GM18858 (cell line): Measurements from ENCODE around the gene MCM3.
A peak's percentile ranks its signal among the peaks of the same experiment; 100 is the strongest.

Source experiments
- ATAC-seq: cut with Tn5 transposase; IDR thresholded peaks from one replicate; pipeline ENCODE4 v1.9.1; 2021; ENCODE audit not compliant: unreplicated experiment

The MCM3 gene

DNA sequence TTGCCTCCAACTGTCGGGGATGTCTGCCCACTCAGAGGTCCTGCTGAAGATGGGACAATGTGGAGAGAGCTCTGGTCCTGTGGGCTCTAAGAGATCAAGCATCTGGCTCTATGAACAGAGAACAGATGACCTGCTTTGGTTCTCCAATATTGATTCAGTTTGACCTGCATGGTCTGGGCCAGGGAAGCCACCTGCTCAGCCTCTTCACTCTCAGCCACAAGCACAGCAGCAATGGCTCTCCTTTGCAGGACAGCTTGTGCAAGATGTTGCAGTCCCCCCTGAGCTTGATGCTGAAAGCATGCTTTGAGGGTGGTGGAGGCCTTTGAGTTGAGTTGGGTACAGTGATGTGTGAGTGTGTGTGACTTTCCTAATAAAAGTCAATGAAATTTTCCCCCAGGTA is 18.6 kb upstream of the MCM3 start:
- ATAC-seq = no peak

- ATAC-seq = no peak
Measured at GRCh38 chr6:52301326-52301725, 16.8 kb upstream of the MCM3 start.

DNA sequence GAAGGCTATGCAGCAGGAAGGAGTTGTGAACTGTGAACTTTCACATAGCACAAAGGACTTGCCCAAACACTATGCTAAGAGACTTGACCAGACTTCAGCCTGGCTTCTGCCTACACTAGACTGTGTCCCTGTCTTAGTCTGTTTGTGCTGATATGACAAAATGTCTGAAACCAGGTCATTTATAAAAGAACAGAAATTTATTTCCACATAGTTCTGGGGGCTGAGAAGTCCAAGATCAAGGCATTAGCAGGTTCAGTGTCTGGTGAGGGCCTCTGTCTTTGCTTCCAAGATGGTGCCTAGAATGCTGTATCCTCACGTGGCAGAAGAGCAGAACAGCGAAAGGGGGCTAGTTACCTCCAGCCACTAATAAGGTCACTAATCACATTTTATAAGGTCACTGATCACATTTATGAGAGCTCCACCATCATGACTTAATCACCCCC is 16.0 kb upstream of the MCM3 start:
- no peak for ATAC-seq

DNA sequence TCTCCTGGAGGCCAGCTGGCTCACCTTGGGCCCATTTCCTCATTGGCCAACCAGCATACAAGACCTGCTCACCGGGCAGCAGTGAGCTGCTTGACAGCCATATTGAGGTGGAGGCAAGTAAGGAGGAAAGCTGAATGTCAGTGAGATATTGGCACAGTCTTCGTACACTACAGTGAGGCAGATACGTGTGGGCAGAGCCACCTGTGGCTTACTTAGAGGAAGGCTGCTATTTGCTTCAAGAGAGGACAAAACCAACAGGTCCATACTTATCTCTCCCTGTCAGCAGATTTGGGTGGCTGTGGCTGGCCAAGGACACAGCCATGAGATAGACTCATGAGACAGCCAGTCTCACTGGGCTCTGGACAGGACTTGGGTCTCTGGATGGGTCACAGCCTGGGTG is 15.1 kb upstream of the MCM3 start:
- no peak for ATAC-seq

- no peak for ATAC-seq
Measured at GRCh38 chr6:52297433-52297832, 12.9 kb upstream of the MCM3 start.

DNA sequence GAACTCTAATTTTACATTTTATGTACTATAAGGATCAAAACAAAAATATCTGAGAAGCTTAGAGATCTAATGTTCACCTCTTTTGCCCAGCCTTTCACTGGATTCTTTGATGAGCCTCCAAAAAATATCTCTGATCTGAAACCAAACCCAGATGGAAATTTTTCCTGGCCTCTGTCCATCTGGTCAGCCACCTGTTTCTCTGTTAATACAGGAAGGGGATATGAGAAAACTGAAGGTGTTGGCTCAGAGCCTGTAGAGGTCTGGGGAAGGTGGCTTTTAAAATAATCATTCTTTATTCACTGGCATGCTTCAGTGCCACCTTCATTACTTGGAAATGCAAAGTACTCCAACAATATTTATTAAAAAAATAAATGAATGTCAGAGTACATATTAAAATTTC is 8.5 kb upstream of the MCM3 start:
- ATAC-seq = no peak

DNA sequence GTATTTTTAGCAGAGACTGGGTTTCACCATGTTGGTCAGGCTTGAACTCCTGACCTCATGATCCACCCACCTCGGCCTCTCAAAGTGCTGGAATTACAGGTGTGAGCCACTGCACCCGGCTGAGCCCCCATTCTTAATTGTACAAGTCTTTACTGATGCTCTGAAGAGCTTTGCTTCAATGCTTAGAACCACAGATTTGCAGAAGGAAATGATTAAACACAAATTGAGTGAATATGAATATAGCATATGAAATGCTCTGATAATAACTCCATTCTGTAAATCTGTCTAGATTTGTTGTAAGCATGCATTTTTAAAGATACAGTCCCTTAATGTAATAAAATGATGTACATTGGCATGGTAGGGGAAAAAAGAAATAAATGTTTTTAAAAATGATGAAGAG is 4.3 kb upstream of the MCM3 start:
- no peak for ATAC-seq

- ATAC-seq = no peak
Measured at GRCh38 chr6:52288216-52288615, 3.7 kb upstream of the MCM3 start.

DNA sequence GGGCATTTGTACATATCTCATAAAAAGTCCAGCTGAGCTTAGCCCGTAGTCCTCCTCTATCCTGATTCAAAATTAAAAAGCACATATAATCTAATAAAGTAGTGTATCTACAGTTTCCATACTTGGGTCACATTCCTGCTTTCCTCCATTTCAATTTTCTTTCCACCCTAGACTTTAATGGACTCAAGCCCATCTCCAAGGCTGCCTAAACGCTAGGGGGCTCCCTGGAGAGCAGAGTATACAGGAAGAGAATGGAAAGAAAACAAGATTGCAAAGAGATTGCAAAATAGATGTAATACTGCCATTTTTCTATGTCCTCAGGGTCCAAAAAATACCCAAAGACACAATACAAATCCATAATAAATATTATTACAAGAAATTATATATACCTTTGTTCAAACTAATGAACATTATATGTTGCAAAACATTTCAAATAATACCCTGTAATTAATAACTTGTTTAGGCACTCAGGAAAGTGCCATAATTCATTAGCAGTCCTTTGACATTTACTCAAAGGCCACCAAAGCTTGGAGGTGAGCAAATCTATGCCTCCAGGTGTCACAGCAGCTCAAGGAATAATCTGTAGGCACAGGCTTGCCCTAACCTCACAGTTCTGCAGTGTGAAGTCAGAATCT is 2.4 kb upstream of the MCM3 start:
- ATAC-seq = no peak

GRCh38 chr6:52285177-52286068 is 881 bp upstream of the MCM3 start:
- ATAC-seq = no peak

- ATAC-seq = no peak
Measured at GRCh38 chr6:52284131-52284459, 447 bp downstream of the MCM3 start.

GRCh38 chr6:52283111-52283510 is 1.4 kb downstream of the MCM3 start:
- no peak for ATAC-seq

GRCh38 chr6:52276130-52276529 is 8.4 kb downstream of the MCM3 start:
- ATAC-seq = no peak

- no peak for ATAC-seq
Measured at GRCh38 chr6:52271852-52272460, 12.6 kb downstream of the MCM3 start.

GRCh38 chr6:52263709-52264540 is 20.6 kb downstream of the MCM3 start:
- peak; percentile 81 for ATAC-seq

- ATAC-seq = no peak
Measured at GRCh38 chr6:52262620-52263344, 21.8 kb downstream of the MCM3 start.

DNA sequence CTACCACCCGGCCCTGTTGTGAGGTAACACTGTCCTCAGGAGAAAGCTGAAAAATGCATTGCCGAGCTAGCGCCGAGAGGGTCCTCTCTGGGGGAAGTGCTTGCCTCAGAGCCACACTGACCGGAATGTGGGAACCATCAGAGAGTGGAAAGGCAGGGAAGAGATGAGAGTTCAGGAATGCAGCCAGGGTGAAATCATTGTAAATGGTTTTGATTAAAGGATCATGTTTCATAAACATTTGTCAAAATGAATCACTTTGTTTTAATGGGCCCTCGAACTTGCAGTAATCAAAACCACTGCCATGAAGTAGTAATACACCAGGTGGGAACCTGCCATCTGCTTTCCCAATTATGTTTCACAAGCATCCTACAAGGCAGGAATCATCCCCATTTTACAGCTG is 23.3 kb downstream of the MCM3 start:
- ATAC-seq = no peak

DNA sequence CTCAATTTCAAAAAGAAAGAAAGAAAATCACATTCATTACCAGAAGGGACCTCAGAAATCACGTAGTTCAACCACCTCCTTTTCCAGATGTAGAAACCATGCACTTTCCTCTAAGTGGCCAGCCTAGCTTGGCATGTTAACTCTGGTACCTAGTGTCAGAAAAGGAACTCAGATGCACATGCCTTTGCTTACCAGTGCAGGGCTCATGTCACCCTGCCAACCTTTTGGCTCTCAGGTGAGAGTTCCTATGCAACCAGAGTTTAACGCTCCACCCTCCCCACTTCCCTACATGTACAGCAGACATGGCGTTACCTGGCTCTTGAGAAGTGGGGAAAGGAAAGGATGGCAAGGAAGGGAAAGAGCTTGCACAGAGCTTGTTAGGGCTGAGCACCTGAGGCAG is 23.9 kb downstream of the MCM3 start:
- no peak for ATAC-seq

GRCh38 chr6:52255434-52255833 is 29.1 kb downstream of the MCM3 start:
- ATAC-seq = no peak

- ATAC-seq = no peak
Measured at GRCh38 chr6:52254731-52255378, 29.7 kb downstream of the MCM3 start.
